ENCODE data around the gene UBE2M.

UBE2M gene

GRCh38 chr19:58538257-58539168 lies 19.9 kb downstream of the UBE2M start:
- no peak for DNase-seq

- no peak for DNase-seq
Observed at GRCh38 chr19:58536852-58537798, 21.3 kb downstream of the UBE2M start.

- no peak for DNase-seq
Observed at GRCh38 chr19:58535857-58536256, 22.6 kb downstream of the UBE2M start.

- DNase-seq = no peak
Observed at GRCh38 chr19:58531034-58531840, 27.2 kb downstream of the UBE2M start.

GRCh38 chr19:58529405-58529804 lies 29.0 kb downstream of the UBE2M start:
- DNase-seq = no peak

GRCh38 chr19:58522709-58523108 lies 35.7 kb downstream of the UBE2M start:
- DNase-seq = no peak

GRCh38 chr19:58521651-58522050 lies 36.8 kb downstream of the UBE2M start:
- no peak for DNase-seq

- no peak for DNase-seq
Observed at GRCh38 chr19:58520257-58520599, 38.2 kb downstream of the UBE2M start.

- peak; percentile 97 for DNase-seq
Observed at GRCh38 chr19:58519355-58520256, 38.8 kb downstream of the UBE2M start, which contains the start of gene ZBTB45. TSS of gene ZBTB45 (minus strand) at chr19:58519810. CDS start at chr19:58517673, 2,137 bp downstream.

GRCh38 chr19:58519087-58519354 lies 39.4 kb downstream of the UBE2M start:
- DNase-seq = peak; percentile 76

- DNase-seq = no peak
Observed at GRCh38 chr19:58518256-58519086, 39.9 kb downstream of the UBE2M start.

GRCh38 chr19:58516964-58517833 lies 41.2 kb downstream of the UBE2M start:
- DNase-seq = no peak

- DNase-seq = no peak
Observed at GRCh38 chr19:58516246-58516836, 42.1 kb downstream of the UBE2M start.

GRCh38 chr19:58515259-58515658 lies 43.2 kb downstream of the UBE2M start:
- no peak for DNase-seq

GRCh38 chr19:58514564-58515022 lies 43.8 kb downstream of the UBE2M start:
- DNase-seq = no peak

GRCh38 chr19:58513694-58514563 lies 44.5 kb downstream of the UBE2M start:
- peak; percentile 86 for DNase-seq

GRCh38 chr19:58513213-58513693 lies 45.2 kb downstream of the UBE2M start:
- no peak for DNase-seq

All from fibroblast of skin of abdomen (primary cell).